ENCODE measurements around the gene OXNAD1.

GRCh38 chr3:16265455-16265786 lies 409 bp downstream of the OXNAD1 start:
- TF ChIP-seq, protein P1, sequence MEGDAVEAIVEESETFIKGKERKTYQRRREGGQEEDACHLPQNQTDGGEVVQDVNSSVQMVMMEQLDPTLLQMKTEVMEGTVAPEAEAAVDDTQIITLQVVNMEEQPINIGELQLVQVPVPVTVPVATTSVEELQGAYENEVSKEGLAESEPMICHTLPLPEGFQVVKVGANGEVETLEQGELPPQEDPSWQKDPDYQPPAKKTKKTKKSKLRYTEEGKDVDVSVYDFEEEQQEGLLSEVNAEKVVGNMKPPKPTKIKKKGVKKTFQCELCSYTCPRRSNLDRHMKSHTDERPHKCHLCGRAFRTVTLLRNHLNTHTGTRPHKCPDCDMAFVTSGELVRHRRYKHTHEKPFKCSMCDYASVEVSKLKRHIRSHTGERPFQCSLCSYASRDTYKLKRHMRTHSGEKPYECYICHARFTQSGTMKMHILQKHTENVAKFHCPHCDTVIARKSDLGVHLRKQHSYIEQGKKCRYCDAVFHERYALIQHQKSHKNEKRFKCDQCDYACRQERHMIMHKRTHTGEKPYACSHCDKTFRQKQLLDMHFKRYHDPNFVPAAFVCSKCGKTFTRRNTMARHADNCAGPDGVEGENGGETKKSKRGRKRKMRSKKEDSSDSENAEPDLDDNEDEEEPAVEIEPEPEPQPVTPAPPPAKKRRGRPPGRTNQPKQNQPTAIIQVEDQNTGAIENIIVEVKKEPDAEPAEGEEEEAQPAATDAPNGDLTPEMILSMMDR (IDR thresholded peaks at IDR 0.05; ENCODE audit: poor library complexity), result no peak
- TF ChIP-seq EZH2 (IDR thresholded peaks at IDR 0.05; ENCODE audit: borderline replicate concordance), result no peak
- TF ChIP-seq EZH2phosphoT487 (IDR thresholded peaks at IDR 0.05; ENCODE audit: low read depth, severe bottlenecking, unreplicated experiment), result no peak
